ENCODE results near the gene TDP1. TPM values are rescaled to one million over a fixed set of nuclear protein-coding genes. Genes with fewer than 3 reads are reported as not detected.

TDP1 gene
- total and polyA plus RNA-seq, 2 donors: 6.9 to 20.5 TPM

DNA sequence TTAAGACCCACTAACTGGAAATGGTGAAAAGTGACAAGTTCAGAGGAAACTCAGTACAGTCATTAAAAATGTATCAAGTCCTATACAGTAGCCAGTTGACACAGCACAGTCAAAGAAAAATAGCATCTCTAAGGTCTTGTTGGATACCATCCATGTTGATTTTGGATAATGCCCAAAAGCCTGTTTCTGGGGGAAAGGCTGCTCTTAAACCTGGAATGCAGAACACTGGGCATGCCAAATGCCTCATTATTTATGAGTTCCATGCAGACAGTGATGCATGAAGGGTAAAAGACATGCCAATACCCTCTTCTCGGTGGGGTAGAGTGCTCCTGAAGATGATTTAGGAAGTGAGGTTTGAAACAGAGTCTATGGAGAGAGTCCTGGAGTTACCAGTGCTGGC is 135.7 kb downstream of the TDP1 start:
- Histone ChIP-seq H3K36me3 (ENCODE audit: insufficient read depth) (no peaks in the 10 kb centered on the region), H3K27ac (ENCODE audit: low read depth) (no peak overlapping the region), H3K4me1 (ENCODE audit: insufficient read depth) (no peaks in the 10 kb centered on the region), H3K4me3 (ENCODE audit: low read depth, low read length) (no peak overlapping the region)
- 14% methylated on average over 1 of the region's 1 CpG for WGBS
- no peak for DNase-seq (ENCODE audit: extremely low spot score)

DNA sequence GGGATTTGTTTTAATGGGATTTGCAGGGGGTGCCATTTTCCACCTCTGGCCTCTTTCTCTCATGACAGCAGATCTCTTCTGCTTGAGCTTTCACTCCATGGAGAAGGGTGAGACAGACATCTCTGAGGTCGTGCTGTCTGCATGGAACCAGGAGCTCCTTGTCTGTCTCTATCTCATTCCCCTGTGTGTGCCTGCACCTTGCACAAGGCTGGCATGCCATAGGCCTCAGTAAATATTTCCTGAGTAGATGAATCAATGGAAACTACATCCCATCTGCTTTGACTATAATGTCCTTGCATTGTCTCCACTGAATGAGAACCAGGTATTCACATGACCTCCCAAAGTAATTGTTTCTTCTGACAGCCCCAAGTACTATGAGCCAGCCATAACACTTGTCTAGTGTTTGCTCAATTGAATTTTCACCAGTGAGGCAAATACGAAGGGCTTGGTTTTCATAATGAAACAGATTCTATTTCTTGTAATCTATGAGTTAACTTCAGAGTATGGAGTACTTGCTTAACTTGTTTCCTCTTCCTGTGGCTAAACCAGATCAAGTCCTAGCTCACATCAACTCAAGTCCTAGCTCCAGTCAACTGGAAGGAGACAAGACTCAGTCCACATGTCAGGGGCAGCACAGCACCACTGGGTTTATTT is 138.3 kb downstream of the TDP1 start:
- 70% methylated on average over 2 of the region's 2 CpGs for WGBS
- no peak for DNase-seq (ENCODE audit: extremely low spot score)
- Histone ChIP-seq H3K27ac (ENCODE audit: low read depth) (no peak overlapping the region), H3K4me3 (ENCODE audit: low read depth, low read length) (no peak overlapping the region), H3K4me1 (ENCODE audit: insufficient read depth) (no peaks in the 10 kb centered on the region), H3K36me3 (ENCODE audit: insufficient read depth) (no peaks in the 10 kb centered on the region)

Other genes starting within 250 kb of the TDP1 start
- 14.2 TPM for gene EFCAB11, start 1.2 kb upstream of the TDP1 start, total RNA-seq
- 6.5 TPM for gene EFCAB11, start 1.2 kb upstream of the TDP1 start, polyA plus RNA-seq
- gene KCNK13, start 106.1 kb downstream of the TDP1 start, total RNA-seq: 0.32 TPM
- gene KCNK13, start 106.1 kb downstream of the TDP1 start, polyA plus RNA-seq: 0.19 TPM

Measured in urinary bladder (tissue), 4 donors.